GM21423 (cell line): ENCODE data around the gene MAPK6.
A peak's percentile ranks its signal among the peaks of the same experiment; 100 is the strongest.
"Not testable (repeated sequence)": the region's sequence is repeated elsewhere in the genome, so short reads cannot be mapped to it uniquely, and the experiment has no call there.

Experiments
- ATAC-seq: cut with Tn5 transposase; IDR thresholded peaks from one replicate; pipeline ENCODE4 v1.9.1; 2021; ENCODE audit warnings: mild to moderate bottlenecking, moderate library complexity; ENCODE audit not compliant: unreplicated experiment

Gene MAPK6

GRCh38 chr15:52042051-52042851 is 23.2 kb downstream of the MAPK6 start:
- ATAC-seq = no peak

- ATAC-seq = peak; percentile 51
These were observed 26.8 kb downstream of the MAPK6 start for GRCh38 chr15:52045795-52046298.

GRCh38 chr15:52046552-52046951 is 27.5 kb downstream of the MAPK6 start:
- not testable (repeated sequence) for ATAC-seq

- ATAC-seq = no peak
These were observed 31.4 kb downstream of the MAPK6 start for GRCh38 chr15:52050416-52050815.

GRCh38 chr15:52052066-52052935 is 33.3 kb downstream of the MAPK6 start:
- no peak for ATAC-seq

- ATAC-seq = no peak
These were observed 35.4 kb downstream of the MAPK6 start for GRCh38 chr15:52054381-52054780.

GRCh38 chr15:52054858-52055257 is 35.8 kb downstream of the MAPK6 start:
- ATAC-seq = not testable (repeated sequence)

GRCh38 chr15:52056001-52056400 is 37.0 kb downstream of the MAPK6 start:
- ATAC-seq = no peak

GRCh38 chr15:52056496-52056895 is 37.5 kb downstream of the MAPK6 start:
- no peak for ATAC-seq

GRCh38 chr15:52057996-52058395 is 39.0 kb downstream of the MAPK6 start:
- ATAC-seq = no peak

GRCh38 chr15:52060501-52060900 is 41.5 kb downstream of the MAPK6 start:
- no peak for ATAC-seq

GRCh38 chr15:52066842-52067544 is 48.0 kb downstream of the MAPK6 start:
- ATAC-seq = no peak

GRCh38 chr15:52067545-52067926 is 48.5 kb downstream of the MAPK6 start:
- ATAC-seq = no peak

GRCh38 chr15:52068004-52068615 is 49.1 kb downstream of the MAPK6 start:
- ATAC-seq = no peak

- ATAC-seq = no peak
These were observed 50.5 kb downstream of the MAPK6 start for GRCh38 chr15:52069559-52069958.

- no peak for ATAC-seq
These were observed 52.6 kb downstream of the MAPK6 start for GRCh38 chr15:52071570-52071969.

GRCh38 chr15:52076889-52077781 is 58.1 kb downstream of the MAPK6 start:
- no peak for ATAC-seq

GRCh38 chr15:52078197-52078875 is 59.3 kb downstream of the MAPK6 start:
- no peak for ATAC-seq
